Left lobe of liver (tissue), 2 donors: ENCODE results near the gene DGCR8. TPM values are rescaled to one million over a fixed set of nuclear protein-coding genes. Genes with fewer than 3 reads are reported as not detected.
"Not testable (repeated sequence)": the region's sequence is repeated elsewhere in the genome, so short reads cannot be mapped to it uniquely, and the experiment has no call there.

Experiments
- ATAC-seq: fragments of 200-7000 bp; cut with Tn5 transposase; one replicate; pipeline ENCODE4 v1.9.1; 2020; ENCODE audit warnings: mild to moderate bottlenecking, moderate library complexity
- DNase-seq: peaks from one replicate; pipeline ENCODE4 v3.0.0-alpha.2; 2020; ENCODE audit warnings: low spot score
- total RNA-seq: library from RNA; stranded (reverse); gene quantifications from one replicate; pipeline ENCODE4 v1.2.1, GENCODE V29; 2021
- donor health status: DM: no; HTN: no; CAD: no; lungs with moderate emphysema.
- donor health status: DM: no; HTN: yes; CAD: no.

The DGCR8 gene
- total RNA-seq, 1 donor from 2014 or later, result 26.9 TPM

GRCh38 chr22:20065896-20066616, 14.0 kb upstream of the DGCR8 start:
- ATAC-seq, result no peak
- DNase-seq, result no peak

DNA sequence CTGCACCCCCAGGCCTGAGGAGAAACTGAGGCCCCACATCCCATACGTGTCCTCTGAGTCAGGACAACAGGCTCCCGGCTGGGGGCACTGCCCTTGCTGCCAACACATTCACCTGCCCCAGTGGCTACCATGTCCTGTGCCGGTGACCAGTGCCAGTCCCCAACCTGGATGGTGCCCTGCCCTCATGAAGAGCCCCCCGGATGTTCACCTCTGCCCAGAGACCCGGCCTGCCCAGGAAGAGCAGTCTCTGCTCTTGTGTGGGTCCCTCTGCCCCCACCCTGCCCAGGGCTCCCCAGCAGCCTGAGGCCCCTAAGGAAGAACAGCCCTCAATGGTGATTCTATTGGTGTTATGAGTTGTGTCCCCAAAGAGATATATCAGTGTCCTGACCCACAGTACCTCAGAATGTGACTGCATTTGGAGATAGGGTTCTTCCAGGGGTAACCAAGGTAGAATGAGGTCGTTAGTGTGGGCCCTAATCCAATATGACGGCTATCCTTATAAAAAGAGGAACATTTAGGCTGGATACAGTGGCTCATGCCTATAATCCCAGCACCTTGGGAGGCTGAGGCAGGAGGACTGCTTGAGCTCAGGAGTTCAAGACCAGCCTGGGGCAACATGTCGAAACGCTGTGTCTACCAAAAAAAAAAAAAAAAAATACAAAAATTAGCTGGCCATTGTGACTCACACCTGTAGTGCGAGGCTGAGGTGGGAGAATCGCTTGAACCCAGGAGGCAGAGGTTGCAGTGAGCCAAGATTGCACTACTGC, 13.2 kb upstream of the DGCR8 start:
- no peak for DNase-seq
- no peak for ATAC-seq

GRCh38 chr22:20067384-20067682, 12.7 kb upstream of the DGCR8 start:
- not testable (repeated sequence) for ATAC-seq

DNA sequence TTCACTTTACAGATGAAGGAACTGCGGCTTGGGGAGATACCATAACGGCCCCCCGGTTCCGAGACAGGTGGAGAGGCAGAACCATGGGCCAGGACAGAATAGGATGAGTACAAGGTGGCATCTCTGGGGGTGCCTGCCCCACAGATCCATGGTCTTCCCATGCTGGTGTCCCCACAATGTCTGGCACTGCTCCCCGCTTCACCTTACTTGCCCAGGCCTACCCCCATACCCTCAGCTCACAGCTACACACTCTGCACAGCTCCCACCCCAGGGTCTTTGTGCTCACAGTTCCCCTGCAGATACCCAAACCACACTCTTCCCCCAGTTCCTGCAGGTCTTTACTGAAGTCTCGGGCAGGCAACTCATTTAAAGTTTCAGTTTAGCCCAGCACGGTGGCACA, 11.4 kb upstream of the DGCR8 start:
- DNase-seq, result no peak
- no peak for ATAC-seq

More at GRCh38 chr22:20067384-20067682, 12.7 kb upstream of the DGCR8 start:
- not testable (repeated sequence) for DNase-seq

DNA sequence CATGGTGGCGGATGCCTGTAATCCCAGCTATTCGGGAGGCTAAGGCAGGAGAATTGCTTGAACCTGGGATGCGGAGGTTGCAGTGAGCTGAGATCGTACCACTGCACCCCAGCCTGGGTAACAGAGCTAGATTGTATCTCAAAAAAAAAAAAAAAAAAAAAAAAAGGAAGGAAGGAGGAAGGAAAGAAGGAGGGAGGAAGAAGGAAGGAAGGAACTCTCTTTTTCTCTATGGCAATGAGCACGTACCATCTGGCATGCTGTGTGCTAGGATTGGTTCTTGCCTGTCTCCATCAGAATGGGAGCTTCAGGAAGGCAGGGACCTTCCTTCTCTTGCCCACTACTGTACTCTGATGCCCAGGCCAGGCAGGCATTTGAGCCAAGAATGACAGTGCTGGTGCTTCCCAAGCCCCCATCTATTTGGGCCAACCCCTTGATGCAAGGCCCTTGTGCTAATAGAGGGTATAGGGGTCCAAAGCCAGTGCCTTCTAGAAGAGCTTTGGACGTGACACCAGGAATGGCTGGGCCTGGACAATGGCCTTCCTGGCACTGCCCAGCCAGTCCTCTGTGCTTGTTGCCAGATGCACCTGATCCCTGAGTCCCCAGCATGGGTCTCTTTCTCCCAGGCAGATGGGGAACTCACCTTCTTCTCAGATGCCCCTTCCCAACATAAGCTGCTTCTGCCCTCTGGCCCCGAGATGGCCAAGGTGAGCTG, 10.6 kb upstream of the DGCR8 start:
- DNase-seq (no peak), ATAC-seq (peak; percentile 11)

- ATAC-seq (no peak), DNase-seq (no peak)
Observed at GRCh38 chr22:20071524-20071972, 8.5 kb upstream of the DGCR8 start.

GRCh38 chr22:20076627-20077172, 3.3 kb upstream of the DGCR8 start:
- DNase-seq (no peak), ATAC-seq (no peak)

- ATAC-seq (peak; percentile 54), DNase-seq (peak; percentile 72)
Observed at GRCh38 chr22:20080445-20080775, 369 bp downstream of the DGCR8 start.

DNA sequence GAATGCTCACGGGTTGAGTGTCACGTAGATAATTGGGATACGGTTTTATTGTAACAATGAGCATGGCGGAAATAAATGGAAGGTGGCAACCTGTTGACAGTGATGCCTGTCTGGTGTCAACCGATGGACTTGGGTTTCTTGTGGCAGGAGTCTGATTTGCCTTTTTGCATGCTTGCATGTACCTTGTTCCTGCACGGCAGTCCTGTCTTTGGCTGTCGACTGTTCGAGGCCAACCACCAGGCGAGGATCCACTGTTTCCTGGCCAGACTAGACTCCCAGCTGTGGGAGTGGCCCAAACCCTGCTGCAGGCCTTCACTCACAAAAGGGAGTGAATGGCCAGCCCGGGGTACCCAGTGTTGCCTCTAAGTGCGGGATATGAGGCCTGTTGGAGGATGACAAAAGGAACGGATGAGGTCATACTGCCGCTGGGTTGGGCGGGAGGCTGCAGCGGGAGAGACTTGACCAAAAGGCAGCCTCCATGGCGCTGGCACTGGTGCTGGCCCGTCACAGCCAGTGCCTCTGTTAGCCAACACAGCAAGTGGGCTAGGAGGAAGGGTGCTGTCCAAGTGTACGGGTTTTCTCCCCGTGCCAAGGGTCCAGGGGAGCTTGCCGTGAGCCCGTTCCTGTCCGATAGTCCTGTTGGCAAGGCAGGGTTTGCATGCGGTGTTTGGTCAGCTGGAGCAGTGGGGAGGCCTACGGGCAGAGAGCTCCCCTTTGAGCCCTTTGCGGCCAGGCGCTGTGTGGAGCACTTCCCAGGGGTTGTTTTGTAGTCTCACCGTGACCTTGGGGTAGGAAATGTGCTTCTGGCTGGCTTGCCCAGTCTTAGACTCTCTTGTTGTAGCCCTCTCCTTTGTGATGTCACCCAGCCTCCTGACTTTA, 974 bp downstream of the DGCR8 start:
- ATAC-seq (peak; percentile 4), DNase-seq (no peak)

DNA sequence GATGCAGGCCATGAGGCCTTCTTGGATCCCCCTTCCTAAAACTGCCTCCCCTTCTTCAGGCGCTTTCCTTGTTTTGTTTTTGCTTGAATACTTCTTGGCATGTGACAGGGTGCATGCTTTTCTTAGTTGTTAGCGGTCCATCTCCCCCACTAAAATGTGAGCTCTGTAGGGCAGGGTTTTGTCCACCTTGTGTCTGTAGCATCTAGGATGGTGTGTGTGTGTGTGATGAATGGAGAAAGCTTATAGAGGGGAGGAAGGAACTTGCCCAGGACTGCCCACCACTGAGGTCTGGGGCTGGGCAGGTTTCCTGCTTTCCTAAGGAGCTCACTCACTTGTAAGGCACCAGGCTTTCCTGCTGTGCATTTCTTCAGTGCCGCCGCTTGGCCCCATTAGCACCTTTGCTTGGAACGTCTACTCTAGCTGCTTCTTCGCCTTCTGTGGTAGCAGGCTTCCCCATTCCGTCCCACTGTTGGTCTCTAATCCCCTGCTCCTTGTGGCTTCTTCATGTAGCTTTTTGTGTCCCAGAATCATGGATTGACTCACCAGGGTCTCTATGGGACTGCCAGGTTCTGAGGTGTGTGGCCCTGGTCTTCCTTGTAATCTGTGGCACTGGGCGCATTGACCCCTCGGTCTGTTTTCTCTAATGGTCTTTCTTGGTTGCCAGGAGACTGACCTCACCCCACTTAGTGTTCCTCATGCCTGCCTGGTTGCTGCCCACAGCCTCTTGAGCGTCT, 3.3 kb downstream of the DGCR8 start:
- DNase-seq, result no peak

DNA sequence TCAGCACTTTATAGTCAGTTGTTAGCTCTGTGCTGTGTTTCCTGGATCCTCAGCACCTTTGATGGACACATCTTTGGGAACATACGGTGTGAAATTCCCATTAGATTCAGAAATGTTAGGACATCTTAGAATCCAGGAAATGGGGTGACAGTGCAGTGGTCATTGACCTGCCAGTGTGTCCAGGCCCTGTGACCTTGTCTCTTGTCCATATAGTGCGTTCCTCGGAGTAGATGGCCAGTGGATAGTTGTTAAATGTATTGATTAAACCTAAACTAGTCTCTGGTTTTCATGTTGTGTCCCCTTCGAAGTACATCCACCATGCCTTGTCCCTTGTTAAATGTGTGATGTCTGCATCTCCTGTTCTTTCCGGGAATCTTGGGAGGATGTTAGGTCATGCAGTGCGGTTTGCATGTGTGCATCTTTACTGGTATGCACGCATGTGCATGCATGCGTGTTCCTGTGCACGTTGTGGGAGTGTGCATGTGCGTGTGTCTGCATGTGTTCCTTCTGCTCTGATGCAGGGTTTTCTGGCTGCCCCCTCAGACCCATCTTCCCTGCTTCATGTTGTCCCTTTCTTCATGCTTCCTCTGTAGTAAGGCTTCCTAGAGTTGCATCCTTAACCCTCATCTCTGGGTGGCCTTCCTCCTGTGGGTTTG, 4.0 kb downstream of the DGCR8 start:
- ATAC-seq (no peak), DNase-seq (no peak)

More for the DNA sequence above, 3.3 kb downstream of the DGCR8 start:
- ATAC-seq, result no peak

- peak; percentile 56 for ATAC-seq
- DNase-seq, result peak; percentile 93
Observed at GRCh38 chr22:20084547-20085413, 4.7 kb downstream of the DGCR8 start.

- ATAC-seq (no peak), DNase-seq (no peak)
Observed at GRCh38 chr22:20085651-20086050, 5.6 kb downstream of the DGCR8 start.

- DNase-seq, result no peak
- ATAC-seq, result no peak
Observed at GRCh38 chr22:20086101-20086599, 6.1 kb downstream of the DGCR8 start.

GRCh38 chr22:20086763-20087162, 6.7 kb downstream of the DGCR8 start:
- ATAC-seq, result no peak
- DNase-seq, result no peak

- DNase-seq (no peak), ATAC-seq (no peak)
Observed at GRCh38 chr22:20087319-20088262, 7.5 kb downstream of the DGCR8 start.

DNA sequence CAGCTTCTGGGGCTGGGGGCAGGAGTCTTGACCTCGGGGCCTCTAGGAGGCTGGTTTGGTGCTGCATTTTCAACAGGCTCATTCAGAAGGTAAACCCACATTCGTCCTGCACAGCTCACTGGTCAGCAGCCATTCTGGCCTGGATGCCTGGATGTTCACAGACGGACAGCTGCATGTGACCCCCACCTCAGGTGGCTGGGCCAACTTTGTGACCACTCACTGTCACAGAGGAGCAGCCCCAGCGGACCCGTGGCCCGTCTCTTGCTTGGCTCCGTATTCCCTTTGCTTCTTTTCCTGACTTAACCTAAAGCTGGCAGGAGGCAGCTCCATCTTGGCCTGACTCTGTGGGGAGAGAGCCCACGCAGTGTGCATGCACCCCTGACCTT, 8.2 kb downstream of the DGCR8 start:
- ATAC-seq, result no peak
- DNase-seq, result no peak
